Fibroblast of pulmonary artery (primary cell): ENCODE measurements around the gene RASL10B.

Experiments
- DNase-seq: peaks from one replicate; pipeline ENCODE4 v3.0.0-alpha.2; 2010; ENCODE audit warnings: low read depth
- H3K4me3 ChIP-seq: replicated peaks from 2 replicates; pipeline ENCODE4 v1.5.1; 2011; ENCODE audit warnings: low read depth, mild to moderate bottlenecking, control low read depth, low read length, moderate library complexity
- CTCF ChIP-seq: IDR thresholded peaks from 2 replicates; pipeline ENCODE4 v1.5.1; 2011; ENCODE audit warnings: mild to moderate bottlenecking, control low read depth, low read length, inconsistent platforms; ENCODE audit errors: missing control alignments

RASL10B gene

GRCh38 chr17:35716173-35716572, 15.3 kb upstream of the RASL10B start:
- DNase-seq, result no peak
- no peak overlapping the region for H3K4me3 ChIP-seq
- no peak for TF ChIP-seq CTCF

GRCh38 chr17:35716897-35717465, 14.5 kb upstream of the RASL10B start:
- DNase-seq, result peak; percentile 23
- H3K4me3 ChIP-seq, result no peak overlapping the region
- no peak for TF ChIP-seq CTCF

- DNase-seq, result no peak
- TF ChIP-seq CTCF, result no peak
These were observed 14.0 kb upstream of the RASL10B start for GRCh38 chr17:35717475-35717874.

GRCh38 chr17:35723735-35724134, 7.7 kb upstream of the RASL10B start:
- H3K4me3 ChIP-seq, result no peak overlapping the region
- DNase-seq, result no peak
- no peak for TF ChIP-seq CTCF

More at GRCh38 chr17:35717475-35717874, 14.0 kb upstream of the RASL10B start:
- no peak overlapping the region for H3K4me3 ChIP-seq

GRCh38 chr17:35725058-35725457, 6.4 kb upstream of the RASL10B start:
- TF ChIP-seq CTCF, result no peak
- H3K4me3 ChIP-seq, result no peak overlapping the region
- DNase-seq, result no peak

GRCh38 chr17:35725802-35726126, 5.7 kb upstream of the RASL10B start:
- no peak for DNase-seq
- TF ChIP-seq CTCF, result no peak
- H3K4me3 ChIP-seq, result no peak overlapping the region
